22Rv1 (cell line): Measurements from ENCODE around the gene DRG1.
"Not testable (repeated sequence)": the region's sequence is repeated elsewhere in the genome, so short reads cannot be mapped to it uniquely, and the experiment has no call there.

Source experiments
- CTCF ChIP-seq: fragments of 450-650 bp; IDR thresholded peaks from 2 replicates; pipeline ENCODE4 v1.5.1; 2017; ENCODE audit warnings: mild to moderate bottlenecking
- ZFX ChIP-seq: fragments of 450-650 bp; IDR thresholded peaks from 2 replicates; pipeline ENCODE4 v1.6.1; 2017; ENCODE audit warnings: antibody characterized with exemption, borderline replicate concordance

GRCh38 chr22:31378651-31379050 lies 20.8 kb upstream of the DRG1 start:
- not testable (repeated sequence) for TF ChIP-seq CTCF, ZFX
